ENCODE measurements around the gene DYRK2.

DYRK2 gene

DNA sequence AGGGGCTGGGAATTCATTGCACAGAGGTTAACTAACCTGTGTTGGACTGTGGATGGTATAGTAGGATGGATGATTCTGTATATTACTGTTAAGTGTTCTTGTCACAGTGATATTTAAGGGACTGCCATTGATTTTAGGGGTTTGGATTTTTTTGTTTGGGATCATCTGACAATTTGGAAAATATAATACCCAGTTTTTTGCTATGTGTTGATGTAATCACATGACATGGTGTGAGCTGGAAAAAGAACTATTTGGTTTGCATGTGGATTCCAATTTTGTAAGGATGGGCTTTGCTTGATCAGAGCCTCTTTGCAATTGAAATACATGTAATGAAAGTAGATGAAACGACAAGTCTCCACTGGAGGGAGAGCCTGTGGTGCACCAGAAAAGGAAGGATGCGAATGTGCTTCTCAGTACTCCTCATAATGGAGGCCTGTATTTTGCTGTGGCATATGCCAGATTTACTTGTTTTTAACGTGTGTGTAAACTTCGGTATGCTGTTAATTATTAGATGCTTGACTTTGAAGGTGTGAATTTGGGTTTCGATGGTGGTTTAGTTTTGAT lies 2.7 kb downstream of the DYRK2 start:
- peak overlapping the region; percentile 97 for H3K4me3 ChIP-seq (ENCODE audit: severe bottlenecking)
- TF ChIP-seq, protein P1, sequence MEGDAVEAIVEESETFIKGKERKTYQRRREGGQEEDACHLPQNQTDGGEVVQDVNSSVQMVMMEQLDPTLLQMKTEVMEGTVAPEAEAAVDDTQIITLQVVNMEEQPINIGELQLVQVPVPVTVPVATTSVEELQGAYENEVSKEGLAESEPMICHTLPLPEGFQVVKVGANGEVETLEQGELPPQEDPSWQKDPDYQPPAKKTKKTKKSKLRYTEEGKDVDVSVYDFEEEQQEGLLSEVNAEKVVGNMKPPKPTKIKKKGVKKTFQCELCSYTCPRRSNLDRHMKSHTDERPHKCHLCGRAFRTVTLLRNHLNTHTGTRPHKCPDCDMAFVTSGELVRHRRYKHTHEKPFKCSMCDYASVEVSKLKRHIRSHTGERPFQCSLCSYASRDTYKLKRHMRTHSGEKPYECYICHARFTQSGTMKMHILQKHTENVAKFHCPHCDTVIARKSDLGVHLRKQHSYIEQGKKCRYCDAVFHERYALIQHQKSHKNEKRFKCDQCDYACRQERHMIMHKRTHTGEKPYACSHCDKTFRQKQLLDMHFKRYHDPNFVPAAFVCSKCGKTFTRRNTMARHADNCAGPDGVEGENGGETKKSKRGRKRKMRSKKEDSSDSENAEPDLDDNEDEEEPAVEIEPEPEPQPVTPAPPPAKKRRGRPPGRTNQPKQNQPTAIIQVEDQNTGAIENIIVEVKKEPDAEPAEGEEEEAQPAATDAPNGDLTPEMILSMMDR (IDR thresholded peaks at IDR 0.05; ENCODE audit: poor library complexity, severe bottlenecking) = peak; percentile 29
- DNase-seq (ENCODE audit: low spot score) (no peak), ATAC-seq (ENCODE audit: low read depth) (peak; percentile 5; the same call in 1 of the 3 replicates)
- H3K4me1 ChIP-seq (ENCODE audit: insufficient read depth, poor library complexity, severe bottlenecking) = peaks cover 26% of the 10 kb centered on the region
- no peaks in the 10 kb centered on the region; the same call in 1 of the 2 replicates for H3K36me3 ChIP-seq (ENCODE audit: low read depth)
- no peak overlapping the region for H3K27ac ChIP-seq (ENCODE audit: poor library complexity, severe bottlenecking)
- H3K9me3 ChIP-seq (ENCODE audit: severe bottlenecking) = no peaks in the 10 kb centered on the region
- H3K27me3 ChIP-seq (ENCODE audit: insufficient read depth, poor library complexity, severe bottlenecking) = no peaks in the 10 kb centered on the region

DNA sequence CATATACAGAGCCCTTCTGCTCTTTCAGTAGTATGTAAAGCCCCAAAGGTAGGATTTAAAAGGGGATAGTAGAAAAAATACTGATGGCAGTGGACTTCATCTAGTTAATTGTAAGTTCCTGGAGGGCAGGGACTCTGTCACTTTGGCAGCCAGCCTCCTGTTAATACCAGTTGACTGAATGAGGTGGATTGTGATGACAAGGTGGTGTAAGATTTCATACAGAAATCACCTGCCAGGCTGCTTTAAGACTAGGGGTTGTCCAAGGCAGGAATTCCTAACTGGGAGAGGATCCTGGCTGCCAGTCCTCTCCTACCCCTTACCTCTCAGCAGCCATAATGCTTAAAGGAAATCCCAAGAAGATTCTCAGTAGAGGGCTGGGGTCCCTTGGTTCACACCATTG lies 7.3 kb downstream of the DYRK2 start:
- ATAC-seq (ENCODE audit: low read depth) (no peak; the same call in 2 of the 3 replicates), DNase-seq (ENCODE audit: low spot score) (no peak)
- H3K27ac ChIP-seq (ENCODE audit: poor library complexity, severe bottlenecking) = no peak overlapping the region
- H3K27me3 ChIP-seq (ENCODE audit: insufficient read depth, poor library complexity, severe bottlenecking) = no peaks in the 10 kb centered on the region
- TF ChIP-seq, protein P1 (IDR thresholded peaks at IDR 0.05; ENCODE audit: poor library complexity, severe bottlenecking) = no peak
- peaks cover 29% of the 10 kb centered on the region for H3K4me1 ChIP-seq (ENCODE audit: insufficient read depth, poor library complexity, severe bottlenecking)
- no peak overlapping the region for H3K4me3 ChIP-seq (ENCODE audit: severe bottlenecking)
- no peaks in the 10 kb centered on the region for H3K9me3 ChIP-seq (ENCODE audit: severe bottlenecking)
- peaks cover 37% of the 10 kb centered on the region for H3K36me3 ChIP-seq (ENCODE audit: low read depth)

DNA sequence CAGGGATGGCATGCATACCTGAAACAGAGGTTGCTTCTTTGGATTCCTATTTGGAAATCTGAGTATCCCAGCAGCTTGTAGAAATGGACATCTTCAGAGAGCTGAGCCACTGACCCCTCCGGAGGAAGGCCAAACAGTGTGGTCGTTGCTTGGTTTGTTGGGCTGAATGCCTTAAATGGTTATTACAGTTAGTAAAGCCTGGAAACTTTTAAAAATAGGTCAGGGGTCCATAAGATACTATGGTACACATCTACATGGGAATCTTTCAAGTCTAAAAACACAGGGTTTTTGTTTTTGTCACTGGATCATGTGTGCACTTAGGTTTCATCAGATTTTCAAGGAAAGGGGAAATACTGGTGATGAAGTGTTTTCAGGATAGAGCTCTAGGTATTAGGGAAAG lies 7.7 kb downstream of the DYRK2 start:
- no peak overlapping the region for H3K27ac ChIP-seq (ENCODE audit: poor library complexity, severe bottlenecking)
- H3K4me3 ChIP-seq (ENCODE audit: severe bottlenecking) = no peak overlapping the region
- DNase-seq (ENCODE audit: low spot score) (no peak), ATAC-seq (ENCODE audit: low read depth) (no peak)
- H3K27me3 ChIP-seq (ENCODE audit: insufficient read depth, poor library complexity, severe bottlenecking) = no peaks in the 10 kb centered on the region
- peaks cover 28% of the 10 kb centered on the region for H3K4me1 ChIP-seq (ENCODE audit: insufficient read depth, poor library complexity, severe bottlenecking)
- no peaks in the 10 kb centered on the region for H3K9me3 ChIP-seq (ENCODE audit: severe bottlenecking)
- TF ChIP-seq, protein P1 (IDR thresholded peaks at IDR 0.05; ENCODE audit: poor library complexity, severe bottlenecking) = no peak
- peaks cover 37% of the 10 kb centered on the region for H3K36me3 ChIP-seq (ENCODE audit: low read depth)

DNA sequence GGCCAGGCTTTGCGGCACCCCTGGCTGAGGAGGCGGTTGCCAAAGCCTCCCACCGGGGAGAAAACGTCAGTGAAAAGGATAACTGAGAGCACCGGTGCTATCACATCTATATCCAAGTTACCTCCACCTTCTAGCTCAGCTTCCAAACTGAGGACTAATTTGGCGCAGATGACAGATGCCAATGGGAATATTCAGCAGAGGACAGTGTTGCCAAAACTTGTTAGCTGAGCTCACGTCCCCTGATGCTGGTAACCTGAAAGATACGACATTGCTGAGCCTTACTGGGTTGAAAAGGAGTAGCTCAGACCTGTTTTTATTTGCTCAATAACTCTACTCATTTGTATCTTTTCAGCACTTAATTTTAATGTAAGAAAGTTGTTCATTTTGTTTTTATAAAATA lies 9.9 kb downstream of the DYRK2 start:
- Histone ChIP-seq H3K27me3 (ENCODE audit: insufficient read depth, poor library complexity, severe bottlenecking) (no peaks in the 10 kb centered on the region), H3K4me3 (ENCODE audit: severe bottlenecking) (no peak overlapping the region), H3K4me1 (ENCODE audit: insufficient read depth, poor library complexity, severe bottlenecking) (peaks cover 17% of the 10 kb centered on the region), H3K9me3 (ENCODE audit: severe bottlenecking) (no peaks in the 10 kb centered on the region), H3K27ac (ENCODE audit: poor library complexity, severe bottlenecking) (no peak overlapping the region), H3K36me3 (ENCODE audit: low read depth) (peaks cover 49% of the 10 kb centered on the region)
- TF ChIP-seq, protein P1 (IDR thresholded peaks at IDR 0.05; ENCODE audit: poor library complexity, severe bottlenecking) = no peak
- DNase-seq (ENCODE audit: low spot score) = no peak
- ATAC-seq (ENCODE audit: low read depth) = no peak

DNA sequence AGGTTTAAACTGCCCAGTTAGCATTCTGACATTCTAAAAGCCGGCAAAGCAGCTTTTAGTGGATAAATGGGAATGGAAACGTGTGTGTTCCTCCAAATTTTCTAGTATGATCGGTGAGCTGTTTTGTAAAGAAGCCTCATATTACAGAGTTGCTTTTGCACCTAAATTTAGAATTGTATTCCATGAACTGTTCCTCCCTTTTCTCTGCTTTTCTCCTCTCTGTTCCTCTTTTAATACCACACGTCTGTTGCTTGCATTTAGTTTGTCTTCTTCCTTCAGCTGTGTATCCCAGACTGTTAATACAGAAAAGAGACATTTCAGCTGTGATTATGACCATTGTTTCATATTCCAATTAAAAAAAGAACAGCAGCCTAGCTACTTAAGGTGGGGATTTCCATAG lies 10.7 kb downstream of the DYRK2 start:
- ATAC-seq (ENCODE audit: low read depth) = no peak
- H3K27me3 ChIP-seq (ENCODE audit: insufficient read depth, poor library complexity, severe bottlenecking) = no peaks in the 10 kb centered on the region
- H3K36me3 ChIP-seq (ENCODE audit: low read depth) = peaks cover 52% of the 10 kb centered on the region

More for the DNA sequence above, 10.7 kb downstream of the DYRK2 start:
- peaks cover 13% of the 10 kb centered on the region for H3K4me1 ChIP-seq (ENCODE audit: insufficient read depth, poor library complexity, severe bottlenecking)
- no peak for DNase-seq (ENCODE audit: low spot score)
- no peak overlapping the region for H3K4me3 ChIP-seq (ENCODE audit: severe bottlenecking)
- TF ChIP-seq, protein P1 (IDR thresholded peaks at IDR 0.05; ENCODE audit: poor library complexity, severe bottlenecking) = no peak
- H3K27ac ChIP-seq (ENCODE audit: poor library complexity, severe bottlenecking) = no peak overlapping the region
- H3K9me3 ChIP-seq (ENCODE audit: severe bottlenecking) = no peaks in the 10 kb centered on the region

Data from RWPE2 (cell line).